Caco-2 (cell line): ENCODE measurements around the gene BANK1. TPM values are rescaled to one million over a fixed set of nuclear protein-coding genes. Genes with fewer than 3 reads are reported as not detected.

Experiments used
- BruUV-seq: library from RNA; stranded (reverse); fragments of 400-500 nt; replicated peaks from 2 replicates; lab custom pipeline; 2021; lab: Mats Ljungman, UMichigan
- CTCF ChIA-PET: fragments of 300-600 bp; sonication (Branson Sonifier 250); formaldehyde crosslinking; loops from one replicate; lab custom pipeline; 2022; ENCODE audit warnings: antibody characterized with exemption; lab: Charles Lee
- POLR2A ChIA-PET: fragments of 300-600 bp; sonication (Branson Sonifier 250); formaldehyde crosslinking; loops from one replicate; lab custom pipeline; 2022; ENCODE audit warnings: antibody characterized with exemption; lab: Charles Lee
- DNase-seq, 2 experiments: peaks; one replicate each; pipeline versions ENCODE4 v3.0.0 to v3.0.0-alpha.2; 2020 to 2022
- H3K27me3 ChIP-seq: replicated peaks from 2 replicates; pipeline ENCODE4 v1.6.0; 2011; ENCODE audit warnings: low read length; ENCODE audit not compliant: control insufficient read depth, insufficient read depth
- H3K36me3 ChIP-seq: 2 replicates; pipeline ENCODE4 v1.5.1; 2011; ENCODE audit warnings: low read length; ENCODE audit not compliant: control insufficient read depth, insufficient read depth
- H3K4me1 ChIP-seq: fragments of 250-450 bp; sonication (Bioruptor Pico); 2 replicates; pipeline ENCODE4 v1.5.1; 2020; ENCODE audit warnings: mild to moderate bottlenecking
- H3K4me3 ChIP-seq: 2 replicates; pipeline ENCODE4 v1.5.1; 2011; ENCODE audit warnings: low read depth, mild to moderate bottlenecking, control low read depth, low read length
- H3K9me3 ChIP-seq: fragments of 250-450 bp; sonication (Bioruptor Pico); 2 replicates; pipeline ENCODE4 v1.5.1; 2020; ENCODE audit warnings: mild to moderate bottlenecking, moderate library complexity
- H3K27ac Mint-ChIP-seq: one replicate; pipeline ENCODE4 v1.8.0; 2022; ENCODE audit warnings: mixed read lengths; ENCODE audit not compliant: unreplicated experiment
- H3K27me3 Mint-ChIP-seq: one replicate; pipeline ENCODE4 v1.8.0; 2022; ENCODE audit warnings: mixed read lengths; ENCODE audit not compliant: insufficient read depth, unreplicated experiment
- H3K36me3 Mint-ChIP-seq: one replicate; pipeline ENCODE4 v1.8.0; 2022; ENCODE audit warnings: mild to moderate bottlenecking, mixed read lengths; ENCODE audit not compliant: insufficient read depth, unreplicated experiment
- H3K4me1 Mint-ChIP-seq: one replicate; pipeline ENCODE4 v1.8.0; 2022; ENCODE audit warnings: low read depth, mixed read lengths; ENCODE audit not compliant: unreplicated experiment
- H3K4me3 Mint-ChIP-seq: one replicate; pipeline ENCODE4 v1.8.0; 2022; ENCODE audit warnings: mild to moderate bottlenecking, moderate library complexity, mixed read lengths; ENCODE audit not compliant: unreplicated experiment
- H3K9me3 Mint-ChIP-seq: one replicate; pipeline ENCODE4 v1.8.0; 2022; ENCODE audit warnings: mixed read lengths; ENCODE audit not compliant: unreplicated experiment
- intact Hi-C: fragments of 100-400 bp; cut with micrococcal nuclease; formaldehyde crosslinking; loops from one replicate; pipeline ENCODE4 v1.10.0; 2022; ENCODE audit not compliant: unreplicated experiment
- total RNA-seq: library from RNA; stranded (reverse); gene quantifications from 2 replicates; pipeline ENCODE4 v1.2.3, GENCODE V29; 2022
- TF ChIP-seq, protein P1 (sequence below), 2 experiments: fragments of 200-600 bp in 1 of 2; IDR thresholded peaks; 1 replicate in 1 of 2; 2 replicates in 1 of 2; pipeline versions ENCODE4 v1.5.1 to v1.8.0; 2011 to 2022; ENCODE audit warnings: antibody characterized with exemption in 1 of 2, control low read depth in 1 of 2, inconsistent platforms in 1 of 2, low read depth in 1 of 2, low read length in 1 of 2, mild to moderate bottlenecking in 1 of 2, moderate library complexity in 1 of 2; ENCODE audit not compliant: insufficient read depth in 1 of 2, severe bottlenecking in 1 of 2, unreplicated experiment in 1 of 2

The BANK1 gene
- total RNA-seq, 1 experiment from 2014 or later = 5.7 TPM

DNA sequence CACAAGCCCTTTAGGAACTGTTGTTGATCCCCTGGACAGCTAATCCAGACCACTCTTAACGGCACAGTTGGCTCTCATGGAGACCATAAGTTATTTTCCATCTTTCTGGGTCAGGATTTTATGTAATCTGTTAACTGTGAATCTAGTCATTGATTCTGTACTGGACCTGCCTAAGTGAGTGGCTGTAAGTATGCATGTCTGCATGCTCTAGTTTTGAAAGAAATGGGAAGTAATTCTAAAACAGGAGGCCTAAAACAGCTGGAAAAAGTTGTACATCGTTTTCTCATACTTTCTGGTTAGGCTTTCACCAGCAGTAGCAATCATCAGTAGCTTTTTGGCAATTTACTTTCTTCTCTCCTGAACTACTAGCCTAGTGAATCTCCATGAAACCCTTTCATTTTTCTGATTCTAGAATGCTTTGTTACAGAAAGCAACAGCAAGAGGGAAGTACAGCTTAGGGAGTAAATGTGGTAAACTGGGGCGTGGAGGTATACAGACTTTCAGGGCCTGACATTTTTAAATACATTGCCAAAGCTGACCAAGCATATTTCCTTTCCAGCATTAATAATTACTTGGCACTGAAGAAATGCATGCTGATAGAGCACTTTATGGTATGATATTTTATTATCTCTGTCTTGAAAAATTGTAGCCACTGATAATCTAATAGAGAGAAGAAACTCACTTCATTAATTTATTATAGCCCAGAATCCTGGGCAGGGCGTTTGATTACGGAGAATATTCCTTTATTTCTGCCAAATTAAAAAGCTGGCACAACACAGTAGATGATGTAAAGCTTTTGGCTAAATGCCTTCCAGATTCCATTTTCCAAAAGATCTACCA is 202.7 kb downstream of the BANK1 start:
- DNase-seq = no peak
- no peaks in the 10 kb centered on the region for H3K4me1 ChIP-seq
- intact Hi-C loops = no loop called here
- TF ChIP-seq, protein P1, sequence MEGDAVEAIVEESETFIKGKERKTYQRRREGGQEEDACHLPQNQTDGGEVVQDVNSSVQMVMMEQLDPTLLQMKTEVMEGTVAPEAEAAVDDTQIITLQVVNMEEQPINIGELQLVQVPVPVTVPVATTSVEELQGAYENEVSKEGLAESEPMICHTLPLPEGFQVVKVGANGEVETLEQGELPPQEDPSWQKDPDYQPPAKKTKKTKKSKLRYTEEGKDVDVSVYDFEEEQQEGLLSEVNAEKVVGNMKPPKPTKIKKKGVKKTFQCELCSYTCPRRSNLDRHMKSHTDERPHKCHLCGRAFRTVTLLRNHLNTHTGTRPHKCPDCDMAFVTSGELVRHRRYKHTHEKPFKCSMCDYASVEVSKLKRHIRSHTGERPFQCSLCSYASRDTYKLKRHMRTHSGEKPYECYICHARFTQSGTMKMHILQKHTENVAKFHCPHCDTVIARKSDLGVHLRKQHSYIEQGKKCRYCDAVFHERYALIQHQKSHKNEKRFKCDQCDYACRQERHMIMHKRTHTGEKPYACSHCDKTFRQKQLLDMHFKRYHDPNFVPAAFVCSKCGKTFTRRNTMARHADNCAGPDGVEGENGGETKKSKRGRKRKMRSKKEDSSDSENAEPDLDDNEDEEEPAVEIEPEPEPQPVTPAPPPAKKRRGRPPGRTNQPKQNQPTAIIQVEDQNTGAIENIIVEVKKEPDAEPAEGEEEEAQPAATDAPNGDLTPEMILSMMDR (IDR thresholded peaks at IDR 0.05; ENCODE audit: insufficient read depth in 1 of 2, low read depth in 1 of 2, low read length in 1 of 2, severe bottlenecking in 1 of 2, unreplicated experiment in 1 of 2) = no peak
- H3K9me3 Mint-ChIP-seq = no peaks in the 10 kb centered on the region
- H3K36me3 Mint-ChIP-seq = no peaks in the 10 kb centered on the region
- H3K27me3 ChIP-seq = no peaks in the 10 kb centered on the region
- ChIA-PET POLR2A (no interaction called here), CTCF (no interaction called here)
- no peaks in the 10 kb centered on the region for H3K9me3 ChIP-seq
- BruUV-seq = no TSS peak
- no peaks in the 10 kb centered on the region for H3K27me3 Mint-ChIP-seq
- H3K4me3 Mint-ChIP-seq = no peak overlapping the region
- H3K4me3 ChIP-seq = no peak overlapping the region
- H3K27ac Mint-ChIP-seq = no peak overlapping the region
- H3K36me3 ChIP-seq = no peaks in the 10 kb centered on the region
- H3K4me1 Mint-ChIP-seq = no peaks in the 10 kb centered on the region

- no TSS peak for BruUV-seq
- ChIA-PET CTCF (no interaction called here), POLR2A (no interaction called here)
- Mint-ChIP-seq H3K9me3 (no peaks in the 10 kb centered on the region), H3K27ac (no peak overlapping the region), H3K36me3 (no peaks in the 10 kb centered on the region), H3K4me1 (no peaks in the 10 kb centered on the region), H3K27me3 (no peaks in the 10 kb centered on the region), H3K4me3 (no peak overlapping the region)
- intact Hi-C loops = no loop called here
- no peak overlapping the region for H3K4me3 ChIP-seq
- H3K9me3 ChIP-seq = no peaks in the 10 kb centered on the region
- H3K36me3 ChIP-seq = no peaks in the 10 kb centered on the region
- TF ChIP-seq, protein P1 (IDR thresholded peaks at IDR 0.05; ENCODE audit: insufficient read depth in 1 of 2, low read depth in 1 of 2, low read length in 1 of 2, severe bottlenecking in 1 of 2, unreplicated experiment in 1 of 2) = no peak
- H3K4me1 ChIP-seq = no peaks in the 10 kb centered on the region
- DNase-seq = no peak
- H3K27me3 ChIP-seq = no peaks in the 10 kb centered on the region
Measured at GRCh38 chr4:101993842-101994775, 203.6 kb downstream of the BANK1 start.

GRCh38 chr4:102007959-102008425 is 217.5 kb downstream of the BANK1 start:
- H3K27me3 ChIP-seq = no peaks in the 10 kb centered on the region
- no peak overlapping the region for H3K4me3 ChIP-seq
- CTCF ChIA-PET = no interaction called here
- TF ChIP-seq, protein P1 (IDR thresholded peaks at IDR 0.05; ENCODE audit: insufficient read depth in 1 of 2, low read depth in 1 of 2, low read length in 1 of 2, severe bottlenecking in 1 of 2, unreplicated experiment in 1 of 2) = no peak
- Mint-ChIP-seq H3K9me3 (no peaks in the 10 kb centered on the region), H3K4me1 (no peaks in the 10 kb centered on the region), H3K27ac (no peak overlapping the region), H3K4me3 (no peak overlapping the region), H3K27me3 (no peaks in the 10 kb centered on the region), H3K36me3 (no peaks in the 10 kb centered on the region)
- H3K36me3 ChIP-seq = no peaks in the 10 kb centered on the region
- intact Hi-C loops = no loop called here
- DNase-seq = no peak
- BruUV-seq = no TSS peak
- POLR2A ChIA-PET = no interaction called here
- no peaks in the 10 kb centered on the region for H3K9me3 ChIP-seq
- no peaks in the 10 kb centered on the region for H3K4me1 ChIP-seq
